ENCODE data around the gene ROBO3.

- TF ChIP-seq CTCF (IDR thresholded peaks at IDR 0.05; ENCODE audit: insufficient read depth, low read length, poor library complexity, severe bottlenecking) (no peak), EZH2phosphoT487 (conservative IDR thresholded peaks at IDR 0.05; ENCODE audit: low read length) (no peak)
Measured at GRCh38 chr11:124896071-124896750, 31.0 kb downstream of the ROBO3 start.
